Heart left ventricle (tissue), 16 donors: ENCODE data around the gene MUC3A. TPM values are rescaled to one million over a fixed set of nuclear protein-coding genes. Genes with fewer than 3 reads are reported as not detected.
"Not testable (repeated sequence)": the region's sequence is repeated elsewhere in the genome, so short reads cannot be mapped to it uniquely, and the experiment has no call there.

Experiments used
- ATAC-seq, 4 donors: fragments of 200-7000 bp; cut with Tn5 transposase; one replicate each; pipeline ENCODE4 v1.9.1; 2020 to 2022; ENCODE audit warnings: moderate library complexity in 4 of 4, mild to moderate bottlenecking in 3 of 4, moderate number of reproducible peaks in 1 of 4
- DNase-seq, 5 donors: peaks; one replicate each; pipeline ENCODE4 v3.0.0-alpha.2; 2020
- H3K27ac ChIP-seq, 12 donors: fragments of 200-600 bp; sonication (generic) in 4 of 12; one replicate each; pipeline versions ENCODE4 v1.5.0 to v1.8.0; 2016 to 2022; ENCODE audit warnings: mild to moderate bottlenecking in 2 of 12
- H3K27me3 ChIP-seq, 9 donors: fragments of 200-600 bp; sonication (generic) in 2 of 9; one replicate each; pipeline versions ENCODE4 v1.5.1 to v1.8.0; 2016 to 2022; ENCODE audit warnings: mild to moderate bottlenecking in 3 of 9
- H3K36me3 ChIP-seq, 9 donors: fragments of 200-600 bp; sonication (generic) in 2 of 9; one replicate each; pipeline versions ENCODE4 v1.5.0 to v1.8.0; 2018 to 2022; ENCODE audit warnings: mild to moderate bottlenecking in 2 of 9
- H3K4me1 ChIP-seq, 12 donors: fragments of 200-600 bp; sonication (generic) in 4 of 12; one replicate each; pipeline versions ENCODE4 v1.5.0 to v1.8.0; 2016 to 2022; ENCODE audit warnings: mild to moderate bottlenecking in 3 of 12
- H3K4me3 ChIP-seq, 12 donors: fragments of 200-600 bp; sonication (generic) in 4 of 12; one replicate each; pipeline versions ENCODE4 v1.5.0 to v1.8.0; 2017 to 2022; ENCODE audit warnings: mild to moderate bottlenecking in 9 of 12, moderate library complexity in 4 of 12
- H3K9me3 ChIP-seq, 12 donors: fragments of 200-600 bp; sonication (generic) in 4 of 12; one replicate each; pipeline versions ENCODE4 v1.5.0 to v1.8.0; 2016 to 2022; ENCODE audit warnings: mild to moderate bottlenecking in 1 of 12
- POLR2A ChIP-seq, 2 donors: fragments of 450-650 bp; IDR thresholded peaks; one replicate each; pipeline ENCODE4 v1.6.1; 2017; ENCODE audit warnings: antibody characterized with exemption in 2 of 2, mild to moderate bottlenecking in 2 of 2, moderate library complexity in 2 of 2
- WGBS, 4 donors: extraction: QIAGEN DNeasy Blood & Tissue Kit in 2 of 4; methylation state at CpG; one replicate each; pipeline versions ENCODE4 v1.1.5 to v1.1.7; 2013 to 2018; 5-methylcytosine and 5-hydroxymethylcytosine counted together
- intact Hi-C, 10 donors: fragments of 100-400 bp; cut with DNase I; formaldehyde crosslinking; loops; one replicate each; pipeline versions ENCODE4 v1.11.1 to v1.14.2; 2022
- polyA plus RNA-seq, 2 donors: library from polyadenylated mRNA; stranded (reverse); fragments of 200-250 nt; gene quantifications; one replicate each; pipeline ENCODE4 v1.2.3, GENCODE V29; 2013
- total RNA-seq, 9 donors: library from RNA; depleted of rRNA in 2 of 9; stranded (reverse); fragments of >200 nt in 2 of 9; fragmentation: NEBNext Ultra II Directional in 3 of 9; extraction: Animal tissue kit (Norgen Biotek cat#: 25700) in 3 of 9; gene quantifications; one replicate each; pipeline versions ENCODE4 v1.1.0 to v1.2.4, GENCODE V29; 2016 to 2023
- TF ChIP-seq, protein P1 (sequence below), 12 donors: fragments of 200-600 bp; sonication (generic) in 4 of 12; IDR thresholded peaks; one replicate each; pipeline versions ENCODE4 v1.5.0 to v1.8.0; 2018 to 2022; ENCODE audit warnings: antibody characterized with exemption in 12 of 12, mild to moderate bottlenecking in 5 of 12
- donor health status: ischemic (EF 13 %, LVEDD 7.1; RV severe dilation, severe dysfunction).
- donor health status: healthy with polysubstance abuse.
- donor health status: DM: no; HTN: yes; CAD: no.
- donor health status: DM: no; HTN: no; CAD: no.
- donor health status: ischemic (EF 25% LVEDD 6.9; RV normal size, moderate dysfunction).
- donor health status: ischemic (EF 25% LVEDD 5.7; RV mildly dilated, moderate dysfunction).
- donor health status: healthy.
- donor health status: DM: yes; HTN: yes; CAD: no.
- donor health status: ischemic (EF 35%, LVEDD 5.7; RV mildly dilated, moderate dysfunction).
- donor health status: nonischemic (EF 11% LVEDD 7.7; RV severe dilation, severe dysfunction).
- donor health status: DM: yes; HTN: yes; CAD: no.
- donor health status: PGD.
- donor health status: ischemic (EF 29% LVEDD 5.4; RV normal size, mild dysfunction).
- donor health status: nonischemic (EF 23%, LVEDD 6.1; RV moderate dilation, normal function).

MUC3A gene
- total and polyA plus RNA-seq, 11 donors: 0.16 to 1.8 (median 0.45) TPM

DNA sequence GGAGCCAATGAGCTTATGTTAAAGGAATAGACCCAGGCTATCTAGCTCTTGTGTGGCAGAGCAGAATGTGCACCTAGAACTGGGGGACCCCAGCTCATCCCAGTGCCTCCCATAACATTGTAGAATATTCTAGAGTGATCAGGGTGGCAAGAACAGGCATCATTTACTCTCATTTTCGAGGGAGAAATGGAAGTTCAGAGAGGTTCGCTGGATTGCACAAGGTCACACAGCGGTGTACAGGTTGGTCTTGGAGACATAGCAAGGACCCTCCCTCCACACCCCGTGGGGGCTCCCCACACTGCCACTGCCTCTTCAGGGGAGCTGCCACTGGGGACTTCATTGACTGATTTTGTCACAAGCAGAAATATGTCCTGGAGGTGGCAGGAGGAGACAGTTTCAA is 29.0 kb downstream of the MUC3A start:
- Histone ChIP-seq H3K36me3 (no peaks in the 10 kb centered on the region), H3K4me3 (no peak overlapping the region), H3K9me3 (peaks cover 0 to 5% (median 0%) of the 10 kb centered on the region in 12 donors), H3K27ac (no peak overlapping the region), H3K27me3 (peaks cover 0 to 15% (median 0%) of the 10 kb centered on the region in 9 donors), H3K4me1 (no peaks in the 10 kb centered on the region)
- intact Hi-C loops: no loop called here
- TF ChIP-seq, protein P1, sequence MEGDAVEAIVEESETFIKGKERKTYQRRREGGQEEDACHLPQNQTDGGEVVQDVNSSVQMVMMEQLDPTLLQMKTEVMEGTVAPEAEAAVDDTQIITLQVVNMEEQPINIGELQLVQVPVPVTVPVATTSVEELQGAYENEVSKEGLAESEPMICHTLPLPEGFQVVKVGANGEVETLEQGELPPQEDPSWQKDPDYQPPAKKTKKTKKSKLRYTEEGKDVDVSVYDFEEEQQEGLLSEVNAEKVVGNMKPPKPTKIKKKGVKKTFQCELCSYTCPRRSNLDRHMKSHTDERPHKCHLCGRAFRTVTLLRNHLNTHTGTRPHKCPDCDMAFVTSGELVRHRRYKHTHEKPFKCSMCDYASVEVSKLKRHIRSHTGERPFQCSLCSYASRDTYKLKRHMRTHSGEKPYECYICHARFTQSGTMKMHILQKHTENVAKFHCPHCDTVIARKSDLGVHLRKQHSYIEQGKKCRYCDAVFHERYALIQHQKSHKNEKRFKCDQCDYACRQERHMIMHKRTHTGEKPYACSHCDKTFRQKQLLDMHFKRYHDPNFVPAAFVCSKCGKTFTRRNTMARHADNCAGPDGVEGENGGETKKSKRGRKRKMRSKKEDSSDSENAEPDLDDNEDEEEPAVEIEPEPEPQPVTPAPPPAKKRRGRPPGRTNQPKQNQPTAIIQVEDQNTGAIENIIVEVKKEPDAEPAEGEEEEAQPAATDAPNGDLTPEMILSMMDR (IDR thresholded peaks at IDR 0.05): no peak
- no peak for TF ChIP-seq POLR2A (IDR thresholded peaks at IDR 0.05)
- 73 to 85% (median 76%) methylated on average over 4 of the region's 4 CpGs for WGBS, 4 donors
- DNase-seq (peak in 1 of 5 donors; percentile 7), ATAC-seq (no peak)

DNA sequence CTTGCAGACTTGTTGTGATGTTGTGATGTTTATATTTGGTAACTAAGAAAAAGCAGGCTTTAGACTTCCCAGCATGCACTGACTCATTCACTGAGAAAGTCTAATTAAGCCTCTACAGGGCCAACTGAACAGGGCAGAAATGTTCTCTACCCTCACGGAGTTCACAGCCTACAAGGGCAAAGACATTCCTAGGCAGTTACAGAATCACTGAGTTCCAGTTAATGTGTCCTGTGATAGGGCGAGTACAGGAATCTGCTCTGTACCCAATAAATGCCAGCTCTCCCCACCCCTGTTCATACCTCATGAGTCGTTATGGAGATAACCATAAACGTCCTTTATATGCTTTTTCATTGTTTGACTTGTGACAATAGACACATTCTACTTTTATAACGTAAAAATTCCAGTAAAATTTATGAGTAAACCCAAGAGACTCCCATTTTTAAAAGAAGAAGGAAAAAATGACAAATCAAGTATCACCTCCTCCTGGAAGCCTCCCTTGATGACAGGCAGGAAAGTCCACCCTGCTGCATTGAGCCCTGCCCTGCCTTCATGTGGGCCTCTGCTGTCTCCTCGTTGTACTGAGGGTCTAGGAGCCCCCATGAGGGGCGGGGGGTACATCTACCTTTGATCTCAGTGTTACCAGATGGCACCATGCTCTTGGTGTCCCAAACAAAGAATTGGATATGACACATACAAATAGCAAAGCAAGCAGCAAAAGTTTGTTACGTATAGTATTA is 34.3 kb downstream of the MUC3A start:
- no peak overlapping the region for H3K4me3 ChIP-seq
- intact Hi-C loops: no loop called here
- no peaks in the 10 kb centered on the region for H3K9me3 ChIP-seq
- no peak for ATAC-seq
- no peak overlapping the region for H3K27ac ChIP-seq
- no peak for TF ChIP-seq POLR2A (IDR thresholded peaks at IDR 0.05)
- TF ChIP-seq, protein P1 (IDR thresholded peaks at IDR 0.05): no peak
- DNase-seq: no peak
- no peaks in the 10 kb centered on the region for H3K4me1 ChIP-seq
- peaks cover 0 to 9% (median 0%) of the 10 kb centered on the region in 9 donors for H3K27me3 ChIP-seq
- 51 to 60% (median 56%) methylated on average over 8 of the region's 8 CpGs for WGBS, 4 donors
- no peaks in the 10 kb centered on the region for H3K36me3 ChIP-seq

DNA sequence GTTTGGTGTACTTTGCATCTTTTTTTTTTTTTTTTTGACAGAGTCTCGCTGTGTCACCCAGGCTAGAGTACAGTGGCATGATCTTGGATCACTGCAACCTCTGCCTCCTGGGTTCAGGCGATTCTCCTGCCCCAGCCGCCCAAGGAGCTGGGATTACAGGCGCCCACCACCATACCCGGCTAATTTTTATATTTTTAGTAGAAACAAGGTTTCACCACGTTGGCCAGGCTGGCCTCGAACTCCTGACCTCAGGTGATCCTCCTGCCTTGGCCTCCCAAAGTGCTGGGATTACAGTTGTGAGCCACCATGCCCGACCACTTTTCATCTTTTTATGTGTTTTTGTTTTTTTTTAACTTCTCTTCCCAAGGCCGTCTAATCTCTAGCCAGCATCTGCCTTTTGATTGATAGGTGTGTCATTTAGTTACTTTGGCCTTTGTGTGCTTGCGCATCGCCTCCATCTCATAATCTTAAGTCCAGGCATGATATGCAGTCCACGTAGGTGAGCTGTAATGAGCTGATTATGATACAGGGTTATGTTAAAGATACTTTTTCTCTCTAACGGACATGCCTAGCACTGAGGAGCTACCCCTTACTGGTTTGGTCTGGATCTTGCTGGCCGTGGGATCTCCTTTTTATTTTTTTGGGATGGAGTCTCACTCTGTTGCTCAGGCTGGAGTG is 35.0 kb downstream of the MUC3A start:
- intact Hi-C loops, H3K27ac ChIP-seq, H3K4me3 ChIP-seq, H3K36me3 ChIP-seq, H3K27me3 ChIP-seq, H3K4me1 ChIP-seq, DNase-seq, ATAC-seq, H3K9me3 ChIP-seq: not testable (repeated sequence)
- 72 to 80% (median 77%) methylated on average over 14 of the region's 14 CpGs for WGBS, 4 donors

DNA sequence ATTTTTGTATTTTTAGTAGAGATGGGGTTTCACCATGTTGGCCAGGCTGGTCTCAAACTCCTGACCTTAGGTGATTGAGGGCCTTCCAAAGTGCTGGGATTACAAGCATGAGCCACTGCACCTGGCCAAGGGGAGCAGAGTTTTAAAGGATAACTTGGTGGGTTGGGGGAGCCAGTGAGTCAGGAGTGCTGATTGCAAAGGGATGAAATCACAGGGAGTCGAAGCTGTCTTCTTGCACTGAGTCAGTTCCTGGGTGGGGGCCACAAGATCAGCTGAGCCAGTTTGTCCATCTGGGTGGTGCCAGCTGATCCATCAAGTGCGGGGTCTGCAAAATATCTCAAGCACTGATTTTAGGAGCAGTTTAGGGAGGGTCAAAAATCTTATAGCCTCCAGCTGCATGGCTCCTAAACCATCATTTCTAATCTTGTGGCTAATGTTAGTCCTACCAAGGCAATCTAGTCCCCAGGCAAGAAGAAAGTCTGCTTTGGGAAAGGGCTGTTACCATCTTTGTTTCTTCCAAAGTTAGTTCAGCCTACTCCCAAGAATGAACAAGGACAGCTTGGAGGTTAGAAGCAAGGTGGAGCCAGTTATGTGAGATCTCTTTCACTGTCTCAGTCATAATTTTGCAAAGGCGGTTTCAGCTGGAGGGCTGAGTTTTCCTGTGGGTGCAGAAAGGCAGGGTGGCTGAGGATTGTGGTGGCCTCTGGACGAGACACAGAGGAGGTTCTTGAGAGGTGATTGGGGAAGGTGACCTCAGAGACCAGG is 35.9 kb downstream of the MUC3A start:
- H3K9me3 ChIP-seq, H3K4me1 ChIP-seq, H3K27ac ChIP-seq, H3K27me3 ChIP-seq, H3K4me3 ChIP-seq, H3K36me3 ChIP-seq, intact Hi-C loops, DNase-seq, ATAC-seq: not testable (repeated sequence)
- WGBS, 4 donors: 68 to 72% (median 70%) methylated on average over 4 of the region's 4 CpGs

DNA sequence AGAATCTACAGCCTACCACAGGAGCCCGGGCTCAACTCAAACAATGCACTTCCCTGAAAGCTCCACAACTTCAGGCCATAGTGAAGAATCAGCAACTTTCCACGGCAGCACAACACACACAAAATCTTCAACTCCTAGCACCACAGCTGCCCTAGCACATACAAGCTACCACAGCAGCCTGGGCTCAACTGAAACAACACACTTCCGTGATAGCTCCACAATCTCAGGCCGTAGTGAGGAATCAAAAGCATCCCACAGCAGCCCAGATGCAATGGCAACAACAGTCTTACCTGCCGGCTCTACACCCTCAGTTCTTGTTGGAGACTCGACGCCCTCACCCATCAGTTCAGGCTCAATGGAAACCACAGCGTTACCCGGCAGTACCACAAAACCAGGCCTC is 42.3 kb downstream of the MUC3A start:
- no peak overlapping the region for H3K27ac ChIP-seq
- intact Hi-C loops: no loop called here
- 87 to 94% (median 90%) methylated on average over 9 of the region's 9 CpGs for WGBS, 4 donors
- DNase-seq (no peak), ATAC-seq (no peak)
- no peaks in the 10 kb centered on the region for H3K9me3 ChIP-seq
- no peak for TF ChIP-seq POLR2A (IDR thresholded peaks at IDR 0.05)
- TF ChIP-seq, protein P1 (IDR thresholded peaks at IDR 0.05): no peak
- H3K4me1 ChIP-seq: no peaks in the 10 kb centered on the region
- no peaks in the 10 kb centered on the region for H3K27me3 ChIP-seq
- H3K4me3 ChIP-seq: no peak overlapping the region
- no peaks in the 10 kb centered on the region for H3K36me3 ChIP-seq

- DNase-seq, ATAC-seq, H3K27ac ChIP-seq, intact Hi-C loops, H3K4me1 ChIP-seq, H3K9me3 ChIP-seq, H3K36me3 ChIP-seq, H3K4me3 ChIP-seq, H3K27me3 ChIP-seq: not testable (repeated sequence)
- 85 to 87% (median 86%) methylated on average over 12 of the region's 12 CpGs for WGBS, 4 donors
Measured at GRCh38 chr7:100992280-100992679, 42.9 kb downstream of the MUC3A start.

DNA sequence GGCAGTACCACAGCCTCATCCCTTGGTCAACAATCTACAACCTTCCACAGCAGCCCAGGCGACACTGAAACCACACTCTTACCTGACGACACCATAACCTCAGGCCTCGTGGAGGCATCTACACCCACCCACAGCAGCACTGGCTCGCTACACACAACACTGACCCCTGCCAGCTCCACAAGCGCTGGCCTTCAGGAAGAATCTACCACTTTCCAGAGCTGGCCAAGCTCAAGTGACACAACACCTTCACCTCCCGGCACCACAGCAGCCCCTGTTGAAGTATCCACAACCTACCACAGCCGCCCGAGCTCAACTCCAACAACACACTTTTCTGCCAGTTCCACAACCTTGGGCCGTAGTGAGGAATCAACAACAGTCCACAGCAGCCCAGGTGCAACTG is 45.3 kb downstream of the MUC3A start:
- H3K36me3 ChIP-seq, intact Hi-C loops, H3K27me3 ChIP-seq, H3K27ac ChIP-seq, H3K9me3 ChIP-seq, DNase-seq, H3K4me1 ChIP-seq, H3K4me3 ChIP-seq: not testable (repeated sequence)
- ATAC-seq: peak in 2 of 4 donors; percentile 18 to 38
- WGBS, 4 donors: no CpG with 5 or more reads among the region's 9 CpGs
